ENCODE data around the gene ZNF212. TPM values are rescaled to one million over a fixed set of nuclear protein-coding genes. Genes with fewer than 3 reads are reported as not detected.

ZNF212 gene
- total RNA-seq, 4 donors from 2014 or later, result 8.0 to 11.1 (median 10.2) TPM

- Histone ChIP-seq H3K36me3 (peaks cover 24 to 32% (median 25%) of the 10 kb centered on the region in 3 donors), H3K27me3 (no peaks in the 10 kb centered on the region), H3K9me3 (no peaks in the 10 kb centered on the region), H3K4me1 (peaks cover 16 to 37% (median 20%) of the 10 kb centered on the region in 3 donors), H3K27ac (peak overlapping the region; percentile 93 to 98 (median 96)), H3K4me3 (peak overlapping the region; percentile 77 to 97 (median 85))
- DNase-seq, result no peak
- no peak for TF ChIP-seq POLR2A (IDR thresholded peaks at IDR 0.05)
- TF ChIP-seq, protein P1, sequence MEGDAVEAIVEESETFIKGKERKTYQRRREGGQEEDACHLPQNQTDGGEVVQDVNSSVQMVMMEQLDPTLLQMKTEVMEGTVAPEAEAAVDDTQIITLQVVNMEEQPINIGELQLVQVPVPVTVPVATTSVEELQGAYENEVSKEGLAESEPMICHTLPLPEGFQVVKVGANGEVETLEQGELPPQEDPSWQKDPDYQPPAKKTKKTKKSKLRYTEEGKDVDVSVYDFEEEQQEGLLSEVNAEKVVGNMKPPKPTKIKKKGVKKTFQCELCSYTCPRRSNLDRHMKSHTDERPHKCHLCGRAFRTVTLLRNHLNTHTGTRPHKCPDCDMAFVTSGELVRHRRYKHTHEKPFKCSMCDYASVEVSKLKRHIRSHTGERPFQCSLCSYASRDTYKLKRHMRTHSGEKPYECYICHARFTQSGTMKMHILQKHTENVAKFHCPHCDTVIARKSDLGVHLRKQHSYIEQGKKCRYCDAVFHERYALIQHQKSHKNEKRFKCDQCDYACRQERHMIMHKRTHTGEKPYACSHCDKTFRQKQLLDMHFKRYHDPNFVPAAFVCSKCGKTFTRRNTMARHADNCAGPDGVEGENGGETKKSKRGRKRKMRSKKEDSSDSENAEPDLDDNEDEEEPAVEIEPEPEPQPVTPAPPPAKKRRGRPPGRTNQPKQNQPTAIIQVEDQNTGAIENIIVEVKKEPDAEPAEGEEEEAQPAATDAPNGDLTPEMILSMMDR (IDR thresholded peaks at IDR 0.05), result no peak
- WGBS, 2 donors, result 0% methylated on average over 9 of the region's 17 CpGs; no CpG with 5 or more reads in 1 of the 2 donors
- intact Hi-C loops (cut with DNase I), result no loop called here
Observed at GRCh38 chr7:149196151-149196704, 43.2 kb upstream of the ZNF212 start.

GRCh38 chr7:149196705-149197171, 42.7 kb upstream of the ZNF212 start:
- WGBS, 2 donors, result 0 to 20% methylated on average over 1 of the region's 7 CpGs
- Histone ChIP-seq H3K27ac (peak overlapping the region; percentile 93 to 98 (median 96)), H3K27me3 (no peaks in the 10 kb centered on the region), H3K9me3 (no peaks in the 10 kb centered on the region), H3K36me3 (peaks cover 25 to 37% (median 30%) of the 10 kb centered on the region in 3 donors), H3K4me3 (peak overlapping the region; percentile 77 to 97 (median 85)), H3K4me1 (peaks cover 16 to 37% (median 20%) of the 10 kb centered on the region in 3 donors)
- intact Hi-C loops (cut with DNase I), result no loop called here
- TF ChIP-seq, protein P1 (IDR thresholded peaks at IDR 0.05), result no peak
- TF ChIP-seq POLR2A (IDR thresholded peaks at IDR 0.05), result no peak
- DNase-seq, result no peak

DNA sequence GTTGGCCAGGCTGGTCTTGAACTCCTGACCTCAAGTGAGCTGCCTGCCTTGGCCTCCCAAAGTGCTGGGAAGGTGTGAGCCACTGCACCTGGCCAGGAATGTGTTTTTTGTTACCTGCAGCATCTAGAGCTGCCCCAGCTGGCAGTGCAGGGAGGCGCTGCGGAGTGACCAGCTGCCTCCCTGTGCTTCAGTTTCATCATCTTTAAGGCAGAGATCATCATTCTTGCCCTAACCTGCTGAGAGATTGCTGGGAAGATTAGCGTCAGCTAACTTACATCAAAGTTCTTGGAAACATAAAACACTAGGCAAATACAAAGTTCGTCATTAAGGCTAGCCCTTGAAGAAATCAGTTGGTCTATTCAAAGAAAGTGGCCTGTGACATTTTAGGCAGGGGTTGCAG, 41.8 kb upstream of the ZNF212 start:
- DNase-seq, result no peak
- H3K4me3 ChIP-seq, result peak overlapping the region in 1 of 4 donors; percentile 97
- 38 to 43% methylated on average over 2 of the region's 4 CpGs for WGBS, 2 donors

DNA sequence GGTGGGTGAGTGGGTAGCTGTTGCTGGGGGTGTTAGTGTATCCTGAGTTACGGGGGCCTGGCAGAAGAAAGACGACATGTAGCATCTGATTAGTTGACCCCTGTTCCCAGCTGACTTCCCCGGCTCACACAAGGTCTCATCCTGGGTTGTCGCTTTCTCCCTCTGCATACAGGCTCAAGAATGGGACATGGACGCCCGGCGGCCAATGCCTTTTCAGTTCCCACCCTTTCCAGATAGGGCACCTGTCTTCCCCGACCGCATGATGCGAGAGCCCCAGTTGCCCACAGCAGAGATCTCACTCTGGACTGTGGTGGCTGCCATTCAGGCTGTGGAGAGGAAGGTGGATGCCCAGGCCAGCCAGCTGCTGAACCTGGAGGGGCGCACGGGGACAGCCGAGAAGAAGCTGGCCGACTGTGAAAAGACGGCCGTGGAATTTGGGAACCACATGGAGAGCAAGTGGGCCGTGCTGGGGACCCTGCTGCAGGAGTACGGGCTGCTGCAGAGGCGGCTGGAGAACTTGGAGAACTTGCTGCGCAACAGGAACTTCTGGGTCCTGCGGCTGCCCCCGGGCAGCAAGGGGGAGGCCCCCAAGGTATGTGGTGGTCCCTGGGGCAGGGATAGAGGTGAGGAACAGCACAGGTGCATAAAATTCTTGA, 41.2 kb upstream of the ZNF212 start:
- Histone ChIP-seq H3K27ac (peak overlapping the region in 1 of 4 donors; percentile 0), H3K4me3 (no peak overlapping the region), H3K9me3 (no peaks in the 10 kb centered on the region), H3K27me3 (no peaks in the 10 kb centered on the region), H3K4me1 (peaks cover 16 to 37% (median 20%) of the 10 kb centered on the region in 3 donors), H3K36me3 (peaks cover 25 to 53% (median 32%) of the 10 kb centered on the region in 3 donors)
- no peak for TF ChIP-seq POLR2A (IDR thresholded peaks at IDR 0.05)
- TF ChIP-seq, protein P1 (IDR thresholded peaks at IDR 0.05), result no peak
- no peak for DNase-seq
- intact Hi-C loops (cut with DNase I), result no loop called here
- WGBS, 2 donors, result 86 to 90% methylated on average over 19 of the region's 22 CpGs

More for the DNA sequence above, 41.8 kb upstream of the ZNF212 start:
- Histone ChIP-seq H3K4me1 (peaks cover 16 to 37% (median 20%) of the 10 kb centered on the region in 3 donors), H3K9me3 (no peaks in the 10 kb centered on the region), H3K27ac (peak overlapping the region in 1 of 4 donors; percentile 0), H3K36me3 (peaks cover 25 to 46% (median 32%) of the 10 kb centered on the region in 3 donors), H3K27me3 (no peaks in the 10 kb centered on the region)
- intact Hi-C loops (cut with DNase I), result no loop called here
- TF ChIP-seq, protein P1 (IDR thresholded peaks at IDR 0.05), result no peak

Data from esophagus squamous epithelium (tissue), 5 donors.